Fibroblast of the aortic adventitia (primary cell): ENCODE measurements around the gene CRAT. TPM values are rescaled to one million over a fixed set of nuclear protein-coding genes. Genes with fewer than 3 reads are reported as not detected.

Experiments
- DNase-seq: peaks from one replicate; pipeline ENCODE4 v3.0.0-alpha.2; 2010; ENCODE audit warnings: low read depth
- H3K4me3 ChIP-seq: 2 replicates; pipeline ENCODE4 v1.5.1; 2011; ENCODE audit warnings: low read depth, mild to moderate bottlenecking, control low read depth, low read length, moderate library complexity
- CTCF ChIP-seq: IDR thresholded peaks from 2 replicates; pipeline ENCODE4 v1.5.1; 2011; ENCODE audit warnings: mild to moderate bottlenecking, low read length, control low read depth, inconsistent platforms; ENCODE audit not compliant: insufficient read depth
- total RNA-seq: library from RNA; depleted of rRNA; stranded (reverse); fragments of >200 nt; gene quantifications from 2 replicates; pipeline ENCODE4 v1.2.3, GENCODE V29; 2012; ENCODE audit warnings: low replicate concordance

The CRAT gene
- total RNA-seq, 1 donor: 66.0 TPM

GRCh38 chr9:129077236-129077635 lies 33.4 kb downstream of the CRAT start:
- no peak for TF ChIP-seq CTCF
- no peak overlapping the region for H3K4me3 ChIP-seq
- no peak for DNase-seq

- H3K4me3 ChIP-seq: no peak overlapping the region
- DNase-seq: no peak
- TF ChIP-seq CTCF: no peak
Measured at GRCh38 chr9:129076640-129077037, 34.0 kb downstream of the CRAT start.

- no peak for TF ChIP-seq CTCF
- no peak for DNase-seq
- H3K4me3 ChIP-seq: no peak overlapping the region
Measured at GRCh38 chr9:129075996-129076639, 34.5 kb downstream of the CRAT start.

GRCh38 chr9:129074106-129074505 lies 36.5 kb downstream of the CRAT start:
- no peak overlapping the region for H3K4me3 ChIP-seq
- TF ChIP-seq CTCF: no peak
- no peak for DNase-seq

GRCh38 chr9:129073404-129073803 lies 37.2 kb downstream of the CRAT start:
- TF ChIP-seq CTCF: no peak
- DNase-seq: no peak
- H3K4me3 ChIP-seq: no peak overlapping the region

- H3K4me3 ChIP-seq: no peak overlapping the region
- no peak for TF ChIP-seq CTCF
- no peak for DNase-seq
Measured at GRCh38 chr9:129072171-129072570, 38.4 kb downstream of the CRAT start.

- H3K4me3 ChIP-seq: no peak overlapping the region
- no peak for DNase-seq
- TF ChIP-seq CTCF: no peak
Measured at GRCh38 chr9:129071526-129072126, 39.0 kb downstream of the CRAT start.
